Raji (cell line): ENCODE data around the gene TMEM127.

ENCODE experiments used
- POLR2A ChIP-seq: IDR thresholded peaks from 2 replicates; pipeline ENCODE4 v1.6.1; 2011; ENCODE audit warnings: low read depth, low read length, control low read depth; ENCODE audit not compliant: insufficient read depth

TMEM127 gene

DNA sequence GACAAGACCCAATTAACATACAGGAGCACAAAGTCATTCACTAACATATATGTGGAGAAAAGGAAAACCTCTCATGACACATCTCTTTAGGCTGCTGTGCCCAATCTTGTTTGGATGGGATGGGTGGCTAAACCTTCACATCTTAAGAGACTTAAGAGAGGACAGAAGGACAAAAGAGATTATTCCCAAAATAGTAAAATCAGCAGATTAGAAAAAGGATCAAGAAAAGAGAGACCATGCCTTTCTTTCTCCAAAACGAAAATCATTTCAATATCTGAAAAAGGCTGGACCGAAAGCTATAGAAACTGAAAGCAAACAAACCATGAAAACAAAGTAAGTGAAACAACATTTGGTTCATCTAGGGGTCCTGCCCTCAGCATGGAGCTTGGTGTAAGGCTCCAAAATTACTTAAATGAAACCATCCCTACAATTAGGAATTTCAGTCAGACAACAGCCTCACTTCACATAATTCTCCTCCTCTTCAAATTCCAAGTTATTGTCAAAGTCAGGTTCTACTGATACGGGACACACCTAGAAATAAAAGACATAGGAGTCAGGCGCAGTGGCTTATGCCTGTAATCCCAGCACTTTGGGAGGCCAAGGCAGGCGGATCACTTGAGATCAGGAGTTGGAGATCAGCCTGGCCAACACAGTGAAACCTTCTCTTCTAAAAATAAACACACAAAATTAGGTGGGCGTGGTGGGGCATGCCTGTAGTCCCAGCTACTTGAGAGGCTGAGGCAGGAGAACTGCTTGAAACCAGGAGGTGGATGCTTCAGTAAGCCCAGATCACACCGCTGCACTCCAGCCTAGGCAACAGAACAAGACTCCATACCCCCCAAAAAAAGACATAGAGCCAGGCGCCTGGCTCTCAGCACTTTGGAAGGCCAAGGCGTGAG is 62.4 kb downstream of the TMEM127 start:
- TF ChIP-seq POLR2A = no peak

- no peak for TF ChIP-seq POLR2A
Observed at GRCh38 chr2:96202152-96202854, 63.5 kb downstream of the TMEM127 start.

DNA sequence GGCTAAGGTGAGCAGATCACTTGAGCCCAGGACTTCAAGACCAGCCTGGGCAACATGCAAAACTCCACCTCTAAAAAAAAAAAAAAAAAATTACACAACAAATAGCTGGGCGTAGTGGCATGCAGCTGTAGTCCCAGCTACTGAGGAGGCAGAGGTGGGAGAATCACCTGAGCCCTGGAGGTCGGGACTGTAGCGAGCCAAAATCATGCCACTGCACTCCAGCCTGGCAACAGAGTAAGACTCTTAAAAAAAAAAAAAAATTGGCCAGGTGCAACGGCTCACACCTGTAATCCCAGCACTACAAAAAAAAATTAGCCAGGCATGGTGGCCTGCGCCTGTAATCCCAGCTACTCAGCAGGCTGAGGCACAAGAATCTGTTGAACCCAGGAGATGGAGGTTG is 64.5 kb downstream of the TMEM127 start:
- no peak for TF ChIP-seq POLR2A

DNA sequence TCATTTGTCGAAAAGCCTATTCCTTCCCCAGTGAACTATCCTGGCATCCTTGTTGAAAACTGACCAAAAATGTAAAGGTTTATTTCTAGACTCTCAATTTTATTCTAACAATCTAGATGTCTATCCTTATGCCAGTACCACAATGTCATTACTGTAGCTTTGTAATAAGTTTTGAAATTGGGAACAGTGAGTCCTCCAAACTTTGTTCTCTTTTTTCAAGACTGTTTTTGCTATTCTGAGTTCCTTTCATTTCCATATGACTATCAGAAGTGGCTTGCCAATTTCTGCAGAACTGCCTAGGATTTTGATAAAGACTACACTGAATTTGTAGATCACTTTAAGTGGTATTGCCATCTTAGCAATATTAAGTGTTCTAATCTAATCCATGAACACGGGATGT is 66.9 kb downstream of the TMEM127 start:
- no peak for TF ChIP-seq POLR2A
